Activated B cell treated with CpG ODN at 0.5 μM for 24 hours (primary cell): ENCODE measurements around the gene RPS23. TPM values are rescaled to one million over a fixed set of nuclear protein-coding genes. Genes with fewer than 3 reads are reported as not detected.

ENCODE experiments used
- ATAC-seq: fragments of 200-7000 bp; cut with Tn5 transposase; one replicate; pipeline ENCODE4 v1.10.0; 2021; ENCODE audit warnings: low read depth, mild to moderate bottlenecking, moderate library complexity
- CTCF ChIA-PET: fragments of 350-600 bp; sonication (Branson Sonifier 250); formaldehyde crosslinking; loops from one replicate; lab custom pipeline; 2021; ENCODE audit warnings: antibody characterized with exemption; lab: Charles Lee
- POLR2A ChIA-PET: fragments of 350-600 bp; sonication (Branson Sonifier 250); formaldehyde crosslinking; loops from one replicate; lab custom pipeline; 2021; ENCODE audit warnings: antibody characterized with exemption; lab: Charles Lee
- DNase-seq: peaks from one replicate; pipeline ENCODE4 v3.0.0; 2022
- H3K27ac Mint-ChIP-seq: one replicate; pipeline ENCODE4 v1.8.0; 2020; ENCODE audit warnings: mixed read lengths
- H3K27me3 Mint-ChIP-seq: one replicate; pipeline ENCODE4 v1.8.0; 2021; ENCODE audit warnings: mixed read lengths
- H3K36me3 Mint-ChIP-seq: one replicate; pipeline ENCODE4 v1.8.0; 2021; ENCODE audit warnings: low read depth, mixed read lengths
- H3K4me1 Mint-ChIP-seq: one replicate; pipeline ENCODE4 v1.8.0; 2021; ENCODE audit warnings: mixed read lengths
- H3K4me3 Mint-ChIP-seq: one replicate; pipeline ENCODE4 v1.8.0; 2020; ENCODE audit warnings: mild to moderate bottlenecking, mixed read lengths
- H3K9me3 Mint-ChIP-seq: one replicate; pipeline ENCODE4 v1.8.0; 2020; ENCODE audit warnings: mixed read lengths
- intact Hi-C: fragments of 100-400 bp; cut with micrococcal nuclease; formaldehyde crosslinking; loops from one replicate; pipeline ENCODE4 v1.15.1; 2024
- total RNA-seq: library from RNA; stranded (reverse); gene quantifications from 2 replicates; pipeline ENCODE4 v1.2.3, GENCODE V29; 2022
- TF ChIP-seq, protein P1 (sequence below): fragments of 200-600 bp; IDR thresholded peaks from one replicate; pipeline ENCODE4 v1.8.0; 2022; ENCODE audit warnings: antibody characterized with exemption, mild to moderate bottlenecking

The RPS23 gene
- total RNA-seq, result 4,125 and 4,753 TPM in 2 replicates

DNA sequence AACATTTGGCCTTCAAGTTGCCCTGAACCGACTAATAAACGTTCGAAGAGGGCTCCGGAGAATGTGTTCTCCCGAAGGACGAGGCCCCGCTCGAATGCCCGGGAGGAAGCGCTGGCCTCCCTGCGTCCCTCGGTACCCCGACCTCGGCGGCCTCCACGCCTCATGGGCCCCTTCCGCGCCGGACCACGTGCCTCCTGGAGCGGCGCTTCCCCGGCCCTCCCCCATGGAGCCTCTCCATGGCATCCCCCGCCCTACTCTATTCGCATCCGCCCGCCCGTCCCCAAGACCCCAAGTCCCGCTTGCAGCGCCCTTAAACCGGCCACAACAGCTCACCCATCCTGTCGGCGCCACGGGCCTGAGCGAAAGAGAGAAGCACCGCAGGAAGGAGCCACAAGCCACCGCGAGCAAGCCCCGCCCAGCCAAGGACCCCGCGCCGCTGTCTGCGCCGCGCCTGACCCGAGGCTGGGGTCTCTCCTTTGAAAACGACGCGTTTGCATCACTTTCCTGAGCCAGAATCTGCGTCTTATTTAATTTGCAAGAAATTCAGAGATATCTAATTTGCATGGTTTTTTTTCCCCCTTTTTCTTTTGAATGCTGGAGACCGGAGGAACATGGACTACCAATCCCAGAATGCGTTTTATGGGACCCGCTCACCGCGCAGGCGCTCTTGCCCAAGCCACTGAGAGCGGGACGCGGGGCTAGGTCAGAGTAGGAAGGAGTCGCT is at the start of gene RPS23:
RPS23 (minus strand) TSS at position 368 of the 724 bp plus-strand sequence; CDS start at position 337, 31 bp downstream.
- POLR2A ChIA-PET, result interaction anchor here (0.6 to 2.3 kb wide), 12 partner anchors 10 to 1035 kb away, joined by 3 to 22 read pairs (median 5); partner anchors contain the start of genes ATG10, SSBP2, TMEM167A and XRCC4

DNA sequence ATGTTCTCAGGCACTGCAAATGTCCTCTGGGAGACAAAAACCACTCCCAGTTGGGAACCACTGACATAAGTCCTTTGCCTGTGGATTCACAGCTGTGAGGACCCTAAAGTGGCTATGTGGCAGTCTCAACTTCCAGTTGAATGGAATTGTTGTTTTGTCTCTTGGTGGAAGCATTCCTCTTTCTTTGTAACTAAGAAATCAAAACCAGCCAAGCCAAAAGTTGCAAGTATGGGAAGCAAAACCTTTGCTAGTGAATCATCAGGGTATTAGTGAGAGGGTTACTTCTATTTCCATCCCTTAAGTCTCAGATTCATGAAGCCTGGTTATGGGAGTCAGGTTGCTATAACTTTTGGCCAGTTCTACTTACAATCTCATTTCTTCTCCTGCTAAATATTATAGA is 49.8 kb upstream of the RPS23 start:
- no peak for DNase-seq
- TF ChIP-seq, protein P1, sequence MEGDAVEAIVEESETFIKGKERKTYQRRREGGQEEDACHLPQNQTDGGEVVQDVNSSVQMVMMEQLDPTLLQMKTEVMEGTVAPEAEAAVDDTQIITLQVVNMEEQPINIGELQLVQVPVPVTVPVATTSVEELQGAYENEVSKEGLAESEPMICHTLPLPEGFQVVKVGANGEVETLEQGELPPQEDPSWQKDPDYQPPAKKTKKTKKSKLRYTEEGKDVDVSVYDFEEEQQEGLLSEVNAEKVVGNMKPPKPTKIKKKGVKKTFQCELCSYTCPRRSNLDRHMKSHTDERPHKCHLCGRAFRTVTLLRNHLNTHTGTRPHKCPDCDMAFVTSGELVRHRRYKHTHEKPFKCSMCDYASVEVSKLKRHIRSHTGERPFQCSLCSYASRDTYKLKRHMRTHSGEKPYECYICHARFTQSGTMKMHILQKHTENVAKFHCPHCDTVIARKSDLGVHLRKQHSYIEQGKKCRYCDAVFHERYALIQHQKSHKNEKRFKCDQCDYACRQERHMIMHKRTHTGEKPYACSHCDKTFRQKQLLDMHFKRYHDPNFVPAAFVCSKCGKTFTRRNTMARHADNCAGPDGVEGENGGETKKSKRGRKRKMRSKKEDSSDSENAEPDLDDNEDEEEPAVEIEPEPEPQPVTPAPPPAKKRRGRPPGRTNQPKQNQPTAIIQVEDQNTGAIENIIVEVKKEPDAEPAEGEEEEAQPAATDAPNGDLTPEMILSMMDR, result no peak
- intact Hi-C loops, result no loop called here
- ChIA-PET POLR2A (no interaction called here), CTCF (no interaction called here)
- no peak for ATAC-seq
- Mint-ChIP-seq H3K27me3 (no peaks in the 10 kb centered on the region), H3K4me3 (no peak overlapping the region), H3K4me1 (no peaks in the 10 kb centered on the region), H3K36me3 (no peaks in the 10 kb centered on the region), H3K27ac (no peak overlapping the region), H3K9me3 (peaks cover 6% of the 10 kb centered on the region)

More for the DNA sequence above, at the start of gene RPS23:
- ATAC-seq (peak; percentile 92), DNase-seq (peak; percentile 79)
- H3K9me3 Mint-ChIP-seq, result no peaks in the 10 kb centered on the region
- H3K27me3 Mint-ChIP-seq, result no peaks in the 10 kb centered on the region
- CTCF ChIA-PET, result interaction anchor here (1.0 kb wide), 1 partner anchor 979 kb away, joined by 3 read pairs; no protein-coding TSS in a partner anchor
- H3K4me1 Mint-ChIP-seq, result peaks cover 46% of the 10 kb centered on the region
- peak within 1 kb of the TSS; percentile 96 for H3K4me3 Mint-ChIP-seq
- TF ChIP-seq, protein P1, result no peak
- intact Hi-C loops, result loop anchor here (1.0 to 5.0 kb wide), 10 partner anchors 104 to 1871 kb away; partner anchors contain the start of genes ATG10, SSBP2, TMEM167A and XRCC4
- H3K27ac Mint-ChIP-seq, result peak within 1 kb of the TSS; percentile 99
- peaks cover 49% of the 10 kb centered on the region for H3K36me3 Mint-ChIP-seq

- ChIA-PET CTCF (no interaction called here), POLR2A (no interaction called here)
- intact Hi-C loops, result no loop called here
- no peaks in the 10 kb centered on the region for H3K36me3 Mint-ChIP-seq
- no peak overlapping the region for H3K27ac Mint-ChIP-seq
- DNase-seq, result no peak
- H3K4me3 Mint-ChIP-seq, result no peak overlapping the region
- no peak for ATAC-seq
- H3K4me1 Mint-ChIP-seq, result no peaks in the 10 kb centered on the region
- TF ChIP-seq, protein P1, result no peak
- peaks cover 6% of the 10 kb centered on the region for H3K9me3 Mint-ChIP-seq
- no peaks in the 10 kb centered on the region for H3K27me3 Mint-ChIP-seq
Observed at GRCh38 chr5:82325996-82326395, 47.8 kb upstream of the RPS23 start.

- TF ChIP-seq, protein P1, result no peak
- Mint-ChIP-seq H3K27ac (no peak overlapping the region), H3K36me3 (no peaks in the 10 kb centered on the region), H3K9me3 (peaks cover 6% of the 10 kb centered on the region), H3K4me3 (no peak overlapping the region), H3K4me1 (no peaks in the 10 kb centered on the region), H3K27me3 (no peaks in the 10 kb centered on the region)
- DNase-seq (no peak), ATAC-seq (no peak)
- intact Hi-C loops, result no loop called here
- POLR2A ChIA-PET, result no interaction called here
- CTCF ChIA-PET, result no interaction called here
Observed at GRCh38 chr5:82325155-82325554, 47.0 kb upstream of the RPS23 start.

DNA sequence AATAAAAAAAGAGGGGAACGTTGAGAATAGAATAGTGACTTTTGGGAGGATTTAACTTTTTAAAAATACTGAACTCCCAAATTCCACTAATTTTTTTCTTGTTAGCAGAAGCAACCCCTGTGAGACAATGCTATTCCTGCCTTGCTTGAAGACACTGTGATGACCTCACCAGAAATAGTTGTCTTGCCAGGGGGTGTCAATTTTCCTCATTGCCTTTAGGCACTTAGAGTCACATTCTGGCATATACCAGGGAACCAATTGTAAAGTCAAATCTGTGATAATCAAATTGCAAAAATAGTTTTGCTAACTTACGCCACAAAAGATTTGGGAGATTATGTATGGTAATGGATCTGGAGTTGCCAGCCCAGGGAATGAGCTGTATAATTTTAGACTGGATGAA is 42.8 kb upstream of the RPS23 start:
- ChIA-PET CTCF (no interaction called here), POLR2A (no interaction called here)
- H3K9me3 Mint-ChIP-seq, result no peaks in the 10 kb centered on the region
- H3K4me3 Mint-ChIP-seq, result no peak overlapping the region
- H3K4me1 Mint-ChIP-seq, result no peaks in the 10 kb centered on the region
- no peak overlapping the region for H3K27ac Mint-ChIP-seq
- H3K36me3 Mint-ChIP-seq, result no peaks in the 10 kb centered on the region
- DNase-seq (no peak), ATAC-seq (no peak)
- peaks cover 2% of the 10 kb centered on the region for H3K27me3 Mint-ChIP-seq
- intact Hi-C loops, result no loop called here
- TF ChIP-seq, protein P1, result no peak
